GM23338 (cell line): ENCODE results near the gene YPEL1. TPM values are rescaled to one million over a fixed set of nuclear protein-coding genes. Genes with fewer than 3 reads are reported as not detected.
"Not testable (repeated sequence)": the region's sequence is repeated elsewhere in the genome, so short reads cannot be mapped to it uniquely, and the experiment has no call there.

ENCODE experiments used
- ATAC-seq: fragments of 200-7000 bp; cut with Tn5 transposase; 3 replicates; pipeline ENCODE4 v1.9.1; 2020
- DNase-seq: peaks from one replicate; pipeline ENCODE4 v3.0.0-alpha.2; 2015; ENCODE audit warnings: low spot score
- H2AFZ ChIP-seq: fragments of 200-600 bp; sonication (generic); 2 replicates; pipeline ENCODE4 v1.8.0; 2016; ENCODE audit warnings: antibody characterized with exemption, mild to moderate bottlenecking, moderate library complexity
- H3F3A ChIP-seq: fragments of 200-600 bp; sonication (generic); replicated peaks from 2 replicates; pipeline ENCODE4 v1.8.0; 2017; ENCODE audit warnings: antibody characterized with exemption, mixed run types, low read depth
- H3K27ac ChIP-seq: fragments of 200-600 bp; sonication (generic); 2 replicates; pipeline ENCODE4 v1.6.1; 2016; ENCODE audit warnings: low read depth
- H3K27me3 ChIP-seq: fragments of 200-600 bp; sonication (generic); 2 replicates; pipeline ENCODE4 v1.8.0; 2016; ENCODE audit warnings: mild to moderate bottlenecking, mixed run types, moderate library complexity; ENCODE audit not compliant: insufficient read depth
- H3K36me3 ChIP-seq: fragments of 200-600 bp; sonication (generic); 2 replicates; pipeline ENCODE4 v1.8.0; 2016; ENCODE audit warnings: mild to moderate bottlenecking; ENCODE audit not compliant: insufficient read depth
- H3K4me1 ChIP-seq: fragments of 200-600 bp; sonication (generic); 2 replicates; pipeline ENCODE4 v1.8.0; 2016; ENCODE audit warnings: mild to moderate bottlenecking, moderate library complexity; ENCODE audit not compliant: insufficient read depth
- H3K4me2 ChIP-seq: fragments of 200-600 bp; sonication (generic); 2 replicates; pipeline ENCODE4 v1.7.1; 2017; ENCODE audit warnings: mixed run types
- H3K4me3 ChIP-seq: fragments of 200-600 bp; sonication (generic); 2 replicates; pipeline ENCODE4 v1.6.1; 2016; ENCODE audit warnings: mixed run types
- H3K79me2 ChIP-seq: fragments of 200-600 bp; sonication (generic); replicated peaks from 2 replicates; pipeline ENCODE4 v1.8.0; 2017; ENCODE audit warnings: mild to moderate bottlenecking; ENCODE audit not compliant: insufficient read depth
- H3K9me2 ChIP-seq: fragments of 200-600 bp; sonication (generic); 2 replicates; pipeline ENCODE4 v1.8.0; 2017; ENCODE audit not compliant: insufficient read depth
- H4K20me1 ChIP-seq: fragments of 200-600 bp; sonication (generic); replicated peaks from 2 replicates; pipeline ENCODE4 v1.8.0; 2017; ENCODE audit warnings: mild to moderate bottlenecking; ENCODE audit not compliant: insufficient read depth
- H3K27ac Mint-ChIP-seq: 2 replicates; pipeline ENCODE4 v1.8.0; 2020; ENCODE audit warnings: inconsistent platforms, mild to moderate bottlenecking, moderate library complexity, mixed read lengths
- H3K27me3 Mint-ChIP-seq: 3 replicates; pipeline ENCODE4 v1.8.0; 2022; ENCODE audit warnings: low read depth, mild to moderate bottlenecking, moderate library complexity, mixed read lengths, inconsistent platforms; ENCODE audit not compliant: insufficient read depth, poor library complexity
- H3K36me3 Mint-ChIP-seq: 3 replicates; pipeline ENCODE4 v1.8.0; 2021; ENCODE audit warnings: low read depth, mild to moderate bottlenecking, inconsistent platforms, moderate library complexity, mixed read lengths
- H3K4me1 Mint-ChIP-seq: 3 replicates; pipeline ENCODE4 v1.8.0; 2020; ENCODE audit warnings: mild to moderate bottlenecking, inconsistent platforms, mixed read lengths
- H3K4me3 Mint-ChIP-seq: 3 replicates; pipeline ENCODE4 v1.8.0; 2021; ENCODE audit warnings: moderate library complexity, mild to moderate bottlenecking, inconsistent platforms, mixed read lengths
- H3K9me3 Mint-ChIP-seq: 3 replicates; pipeline ENCODE4 v1.8.0; 2020; ENCODE audit warnings: moderate library complexity, mild to moderate bottlenecking, inconsistent platforms, mixed read lengths
- EZH2 ChIP-seq: fragments of 200-600 bp; sonication (generic); IDR thresholded peaks from one replicate; pipeline ENCODE4 v1.8.0; 2017; ENCODE audit warnings: antibody characterized with exemption, mild to moderate bottlenecking, low read depth; ENCODE audit not compliant: unreplicated experiment
- polyA plus RNA-seq: library from polyadenylated mRNA; unstranded; fragments of >200 nt; fragmentation: Nextera tagmentation; extraction: Ambion mirVana; gene quantifications from 2 replicates; pipeline ENCODE4 v1.2.1, GENCODE V29; 2016
- total RNA-seq: library from RNA; depleted of rRNA; stranded (reverse); fragments of >200 nt; shearing (Covaris generic); gene quantifications from 2 replicates; pipeline ENCODE4 v1.2.3, GENCODE V29; 2014
- TF ChIP-seq, protein P1 (sequence below): fragments of 250-450 bp; sonication (Bioruptor Pico); IDR thresholded peaks from 2 replicates; pipeline ENCODE4 v1.5.0; 2020; ENCODE audit warnings: mild to moderate bottlenecking, moderate library complexity

YPEL1 gene
- total and polyA plus RNA-seq, 2 experiments from 2014 or later, result 4.4 to 6.0 TPM

DNA sequence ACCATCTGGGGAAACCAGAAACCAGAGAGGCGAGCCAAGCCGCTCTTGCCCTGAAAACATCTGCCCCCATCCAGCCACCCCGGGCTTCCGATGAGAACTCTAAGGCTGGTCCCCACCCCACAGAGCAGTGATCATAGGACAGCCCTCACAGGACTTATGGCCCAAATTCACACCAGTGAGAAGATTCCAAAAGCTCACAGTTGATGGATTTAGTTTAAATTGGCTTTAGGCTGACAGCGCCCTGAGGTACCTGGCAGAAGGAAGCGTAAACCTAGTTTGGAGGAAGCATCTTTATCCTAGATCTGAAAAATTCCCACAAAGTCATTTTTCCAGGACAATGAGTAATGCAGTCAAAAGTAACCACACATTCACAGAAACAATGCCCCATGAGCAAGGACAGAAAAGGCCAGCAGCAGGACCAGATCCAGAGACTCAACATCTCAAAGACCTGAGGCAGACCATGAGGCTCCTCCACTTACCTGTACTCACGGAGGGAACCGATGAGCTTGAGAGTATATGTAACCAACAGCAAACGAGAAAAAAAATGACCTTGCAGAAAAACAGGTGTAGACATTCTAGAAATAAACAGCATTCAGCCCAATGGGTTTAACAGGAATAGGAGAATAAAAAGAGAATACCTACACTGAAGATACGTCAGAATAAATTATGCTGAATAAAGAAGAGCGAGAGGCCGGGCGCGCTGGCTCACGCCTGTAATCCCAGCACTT lies 19.0 kb downstream of the YPEL1 start:
- not testable (repeated sequence) for H3K9me2 ChIP-seq, H3K79me2 ChIP-seq, H3K4me1 Mint-ChIP-seq, H3K36me3 Mint-ChIP-seq, H3K9me3 Mint-ChIP-seq, H3K4me2 ChIP-seq, H3K27ac ChIP-seq, H3K36me3 ChIP-seq, H3K27me3 Mint-ChIP-seq, H3K4me3 Mint-ChIP-seq, DNase-seq, H3K27ac Mint-ChIP-seq, H3K4me1 ChIP-seq, ATAC-seq, H3K4me3 ChIP-seq, H4K20me1 ChIP-seq, H3K27me3 ChIP-seq, H2AFZ ChIP-seq, H3F3A ChIP-seq

DNA sequence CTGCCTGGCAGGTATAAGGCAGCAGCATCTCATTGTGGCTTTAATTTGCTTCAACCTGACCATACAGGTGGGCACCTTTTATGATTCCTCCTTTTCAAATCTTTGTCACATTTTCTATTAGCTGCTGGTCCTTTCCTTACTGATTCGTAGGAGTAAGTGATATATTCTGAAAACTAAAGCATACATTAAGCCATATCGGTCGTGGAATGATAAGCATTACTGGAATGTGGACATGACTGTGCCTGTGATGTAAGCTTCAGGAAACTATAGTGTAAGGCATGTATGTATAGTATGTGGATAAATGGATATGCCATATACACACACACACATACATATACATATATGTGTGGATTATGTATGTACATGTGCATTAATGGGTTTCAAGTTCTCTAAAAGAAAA lies 20.8 kb downstream of the YPEL1 start:
- H3K36me3 Mint-ChIP-seq, result no peaks in the 10 kb centered on the region
- Histone ChIP-seq H3F3A (0 out of 2 replicates have a peak, but pooled peaks cover 4% of the 10 kb centered on the region), H3K36me3 (no peaks in the 10 kb centered on the region), H3K9me2 (no peaks in the 10 kb centered on the region), H3K27me3 (no peaks in the 10 kb centered on the region), H3K4me2 (no peak overlapping the region), H3K27ac (no peak overlapping the region), H4K20me1 (no peaks in the 10 kb centered on the region; the same call in 1 of the 2 replicates), H3K4me3 (no peak overlapping the region), H3K4me1 (no peaks in the 10 kb centered on the region), H3K79me2 (no peaks in the 10 kb centered on the region), H2AFZ (no peak overlapping the region)
- no peaks in the 10 kb centered on the region for H3K9me3 Mint-ChIP-seq
- peaks cover 3% of the 10 kb centered on the region for H3K27me3 Mint-ChIP-seq
- TF ChIP-seq, protein P1, sequence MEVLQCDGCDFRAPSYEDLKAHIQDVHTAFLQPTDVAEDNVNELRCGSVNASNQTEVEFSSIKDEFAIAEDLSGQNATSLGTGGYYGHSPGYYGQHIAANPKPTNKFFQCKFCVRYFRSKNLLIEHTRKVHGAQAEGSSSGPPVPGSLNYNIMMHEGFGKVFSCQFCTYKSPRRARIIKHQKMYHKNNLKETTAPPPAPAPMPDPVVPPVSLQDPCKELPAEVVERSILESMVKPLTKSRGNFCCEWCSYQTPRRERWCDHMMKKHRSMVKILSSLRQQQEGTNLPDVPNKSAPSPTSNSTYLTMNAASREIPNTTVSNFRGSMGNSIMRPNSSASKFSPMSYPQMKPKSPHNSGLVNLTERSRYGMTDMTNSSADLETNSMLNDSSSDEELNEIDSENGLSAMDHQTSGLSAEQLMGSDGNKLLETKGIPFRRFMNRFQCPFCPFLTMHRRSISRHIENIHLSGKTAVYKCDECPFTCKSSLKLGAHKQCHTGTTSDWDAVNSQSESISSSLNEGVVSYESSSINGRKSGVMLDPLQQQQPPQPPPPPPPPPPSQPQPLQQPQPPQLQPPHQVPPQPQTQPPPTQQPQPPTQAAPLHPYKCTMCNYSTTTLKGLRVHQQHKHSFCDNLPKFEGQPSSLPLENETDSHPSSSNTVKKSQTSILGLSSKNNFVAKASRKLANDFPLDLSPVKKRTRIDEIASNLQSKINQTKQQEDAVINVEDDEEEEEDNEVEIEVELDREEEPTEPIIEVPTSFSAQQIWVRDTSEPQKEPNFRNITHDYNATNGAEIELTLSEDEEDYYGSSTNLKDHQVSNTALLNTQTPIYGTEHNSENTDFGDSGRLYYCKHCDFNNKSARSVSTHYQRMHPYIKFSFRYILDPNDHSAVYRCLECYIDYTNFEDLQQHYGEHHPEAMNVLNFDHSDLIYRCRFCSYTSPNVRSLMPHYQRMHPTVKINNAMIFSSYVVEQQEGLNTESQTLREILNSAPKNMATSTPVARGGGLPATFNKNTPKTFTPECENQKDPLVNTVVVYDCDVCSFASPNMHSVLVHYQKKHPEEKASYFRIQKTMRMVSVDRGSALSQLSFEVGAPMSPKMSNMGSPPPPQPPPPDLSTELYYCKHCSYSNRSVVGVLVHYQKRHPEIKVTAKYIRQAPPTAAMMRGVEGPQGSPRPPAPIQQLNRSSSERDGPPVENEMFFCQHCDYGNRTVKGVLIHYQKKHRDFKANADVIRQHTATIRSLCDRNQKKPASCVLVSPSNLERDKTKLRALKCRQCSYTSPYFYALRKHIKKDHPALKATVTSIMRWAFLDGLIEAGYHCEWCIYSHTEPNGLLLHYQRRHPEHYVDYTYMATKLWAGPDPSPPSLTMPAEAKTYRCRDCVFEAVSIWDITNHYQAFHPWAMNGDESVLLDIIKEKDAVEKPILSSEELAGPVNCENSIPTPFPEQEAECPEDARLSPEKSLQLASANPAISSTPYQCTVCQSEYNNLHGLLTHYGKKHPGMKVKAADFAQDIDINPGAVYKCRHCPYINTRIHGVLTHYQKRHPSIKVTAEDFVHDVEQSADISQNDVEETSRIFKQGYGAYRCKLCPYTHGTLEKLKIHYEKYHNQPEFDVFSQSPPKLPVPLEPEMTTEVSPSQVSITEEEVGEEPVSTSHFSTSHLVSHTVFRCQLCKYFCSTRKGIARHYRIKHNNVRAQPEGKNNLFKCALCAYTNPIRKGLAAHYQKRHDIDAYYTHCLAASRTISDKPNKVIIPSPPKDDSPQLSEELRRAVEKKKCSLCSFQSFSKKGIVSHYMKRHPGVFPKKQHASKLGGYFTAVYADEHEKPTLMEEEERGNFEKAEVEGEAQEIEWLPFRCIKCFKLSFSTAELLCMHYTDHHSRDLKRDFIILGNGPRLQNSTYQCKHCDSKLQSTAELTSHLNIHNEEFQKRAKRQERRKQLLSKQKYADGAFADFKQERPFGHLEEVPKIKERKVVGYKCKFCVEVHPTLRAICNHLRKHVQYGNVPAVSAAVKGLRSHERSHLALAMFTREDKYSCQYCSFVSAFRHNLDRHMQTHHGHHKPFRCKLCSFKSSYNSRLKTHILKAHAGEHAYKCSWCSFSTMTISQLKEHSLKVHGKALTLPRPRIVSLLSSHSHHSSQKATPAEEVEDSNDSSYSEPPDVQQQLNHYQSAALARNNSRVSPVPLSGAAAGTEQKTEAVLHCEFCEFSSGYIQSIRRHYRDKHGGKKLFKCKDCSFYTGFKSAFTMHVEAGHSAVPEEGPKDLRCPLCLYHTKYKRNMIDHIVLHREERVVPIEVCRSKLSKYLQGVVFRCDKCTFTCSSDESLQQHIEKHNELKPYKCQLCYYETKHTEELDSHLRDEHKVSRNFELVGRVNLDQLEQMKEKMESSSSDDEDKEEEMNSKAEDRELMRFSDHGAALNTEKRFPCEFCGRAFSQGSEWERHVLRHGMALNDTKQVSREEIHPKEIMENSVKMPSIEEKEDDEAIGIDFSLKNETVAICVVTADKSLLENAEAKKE (CRISPR knock-in tag), result no peak
- no peak for TF ChIP-seq EZH2
- no peak overlapping the region for H3K27ac Mint-ChIP-seq
- no peak overlapping the region for H3K4me3 Mint-ChIP-seq
- DNase-seq, result no peak
- peaks cover 4% of the 10 kb centered on the region; the same call in 2 of the 3 replicates for H3K4me1 Mint-ChIP-seq
- no peak for ATAC-seq
